HG03460 (cell line): ENCODE measurements around the gene DDX11.
"Not testable (repeated sequence)": the region's sequence is repeated elsewhere in the genome, so short reads cannot be mapped to it uniquely, and the experiment has no call there.

ENCODE experiments used
- ATAC-seq: cut with Tn5 transposase; IDR thresholded peaks from one replicate; pipeline ENCODE4 v1.9.1; 2021; ENCODE audit not compliant: unreplicated experiment

DDX11 gene

GRCh38 chr12:31120392-31121008 lies 46.8 kb downstream of the DDX11 start:
- ATAC-seq = no peak

- not testable (repeated sequence) for ATAC-seq
Observed at GRCh38 chr12:31121022-31121728, 47.5 kb downstream of the DDX11 start.

- no peak for ATAC-seq
Observed at GRCh38 chr12:31122481-31122880, 48.8 kb downstream of the DDX11 start.

- not testable (repeated sequence) for ATAC-seq
Observed at GRCh38 chr12:31124158-31124557, 50.5 kb downstream of the DDX11 start.

- not testable (repeated sequence) for ATAC-seq
Observed at GRCh38 chr12:31125171-31125570, 51.5 kb downstream of the DDX11 start.

GRCh38 chr12:31127209-31127848 lies 53.7 kb downstream of the DDX11 start:
- not testable (repeated sequence) for ATAC-seq

- ATAC-seq = not testable (repeated sequence)
Observed at GRCh38 chr12:31136581-31136980, 62.9 kb downstream of the DDX11 start.

GRCh38 chr12:31144768-31145167 lies 71.1 kb downstream of the DDX11 start:
- not testable (repeated sequence) for ATAC-seq

GRCh38 chr12:31145296-31145695 lies 71.6 kb downstream of the DDX11 start:
- ATAC-seq = not testable (repeated sequence)

GRCh38 chr12:31147415-31147814 lies 73.8 kb downstream of the DDX11 start:
- not testable (repeated sequence) for ATAC-seq

GRCh38 chr12:31150766-31151165 lies 77.1 kb downstream of the DDX11 start:
- ATAC-seq = not testable (repeated sequence)
